GM23248 (cell line): ENCODE results near the gene DDX11.
"Not testable (repeated sequence)": the region's sequence is repeated elsewhere in the genome, so short reads cannot be mapped to it uniquely, and the experiment has no call there.

Source experiments
- EZH2 ChIP-seq: fragments of 200-600 bp; sonication (generic); IDR thresholded peaks from 2 replicates; pipeline ENCODE4 v1.6.1; 2018; ENCODE audit warnings: antibody characterized with exemption, mild to moderate bottlenecking; ENCODE audit not compliant: insufficient read depth, poor library complexity, severe bottlenecking
- EZH2phosphoT487 ChIP-seq: fragments of 200-600 bp; sonication (generic); IDR thresholded peaks from 2 replicates; pipeline ENCODE4 v1.6.1; 2018; ENCODE audit warnings: antibody characterized with exemption, moderate library complexity, mild to moderate bottlenecking, low read depth; ENCODE audit not compliant: insufficient read depth

DNA sequence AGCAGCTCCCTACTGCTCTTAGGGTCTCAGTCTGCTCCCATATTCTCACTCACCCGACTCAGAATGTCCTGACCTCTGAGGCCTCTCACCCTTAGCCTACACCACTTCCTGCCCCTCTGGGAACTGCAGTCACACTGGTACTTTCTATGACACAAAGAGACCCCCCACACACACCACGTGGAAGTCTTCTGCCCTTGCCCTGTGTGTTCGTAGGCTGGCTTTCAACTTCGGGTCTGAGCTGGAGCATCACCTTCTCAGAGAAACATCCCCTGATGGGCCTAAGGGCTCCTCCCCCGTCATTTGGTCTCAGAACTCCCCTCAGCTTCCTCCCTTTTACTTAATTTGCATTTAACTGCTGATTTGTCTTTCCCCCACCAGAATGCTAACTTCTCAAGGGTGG is 22.0 kb upstream of the DDX11 start:
- TF ChIP-seq EZH2phosphoT487, EZH2: not testable (repeated sequence)
